Lower leg skin (tissue), 3 donors: ENCODE results near the gene NR0B2.

Source experiments
- CTCF ChIP-seq, 3 donors: fragments of 450-650 bp; IDR thresholded peaks; one replicate each; pipeline ENCODE4 v1.5.1; 2016; ENCODE audit warnings: antibody characterized with exemption in 3 of 3, mild to moderate bottlenecking in 3 of 3, moderate library complexity in 2 of 3
- POLR2A ChIP-seq, 2 donors: fragments of 450-650 bp; IDR thresholded peaks; one replicate each; pipeline ENCODE4 v1.6.1; 2016 to 2017; ENCODE audit warnings: antibody characterized with exemption in 2 of 2, mild to moderate bottlenecking in 1 of 2, moderate library complexity in 1 of 2

DNA sequence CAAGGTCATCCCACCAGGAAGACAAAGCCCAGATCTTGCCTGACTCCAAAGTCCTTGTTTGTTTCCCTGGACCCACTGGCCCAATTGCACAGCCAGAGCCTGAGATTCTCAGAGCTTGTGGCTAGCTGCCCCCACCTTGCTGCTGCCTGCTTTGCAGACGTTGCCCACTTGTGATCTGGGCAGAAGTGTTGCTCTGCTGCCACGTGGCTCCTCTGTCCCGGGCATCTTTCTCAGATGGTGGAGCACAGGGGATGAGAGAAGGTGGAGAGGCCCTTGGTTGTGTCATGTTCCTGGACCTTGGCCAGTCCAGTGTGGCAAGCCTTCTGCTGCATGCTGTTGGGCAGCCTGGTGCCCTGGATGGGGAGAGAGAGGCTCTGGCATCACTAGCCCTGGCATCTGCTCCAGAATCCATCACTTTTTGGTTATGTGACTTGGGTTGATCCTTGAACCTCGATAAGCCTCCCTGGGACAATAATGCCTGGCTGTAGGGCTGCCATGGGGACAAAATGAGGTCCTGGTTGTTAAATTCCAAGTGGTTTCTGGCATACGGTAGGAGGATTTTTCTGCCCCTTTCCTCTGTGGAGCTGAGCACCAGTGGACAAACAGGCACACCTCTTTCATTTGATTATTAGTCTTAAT, 1.5 kb upstream of the NR0B2 start:
- TF ChIP-seq CTCF (IDR thresholded peaks at IDR 0.05): no peak
- no peak for TF ChIP-seq POLR2A (IDR thresholded peaks at IDR 0.05)
